ENCODE data around the gene HOMER2. TPM values are rescaled to one million over a fixed set of nuclear protein-coding genes. Genes with fewer than 3 reads are reported as not detected.

HOMER2 gene
- total RNA-seq, 2 experiments from 2014 or later = 0.85 to 1.6 TPM

DNA sequence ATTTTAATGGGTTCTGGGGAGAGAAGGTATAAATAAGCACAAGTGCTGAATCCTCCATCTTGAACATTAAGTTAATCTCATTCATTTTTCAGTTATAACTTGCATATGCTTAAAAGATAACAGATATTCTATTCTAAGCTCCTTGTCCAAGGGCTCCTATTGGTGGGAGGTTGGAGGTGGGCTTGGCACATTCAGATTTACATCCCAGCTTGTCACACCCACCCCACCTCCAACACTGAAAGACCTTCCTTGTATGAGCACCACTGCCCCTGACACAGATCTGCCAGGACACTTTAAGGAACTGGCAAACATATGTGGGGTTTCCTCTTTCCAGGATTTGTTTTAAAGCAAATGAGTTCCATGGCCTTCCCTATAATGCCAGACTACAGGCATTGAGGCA is 30.6 kb downstream of the HOMER2 start:
- TF ChIP-seq, protein P1, sequence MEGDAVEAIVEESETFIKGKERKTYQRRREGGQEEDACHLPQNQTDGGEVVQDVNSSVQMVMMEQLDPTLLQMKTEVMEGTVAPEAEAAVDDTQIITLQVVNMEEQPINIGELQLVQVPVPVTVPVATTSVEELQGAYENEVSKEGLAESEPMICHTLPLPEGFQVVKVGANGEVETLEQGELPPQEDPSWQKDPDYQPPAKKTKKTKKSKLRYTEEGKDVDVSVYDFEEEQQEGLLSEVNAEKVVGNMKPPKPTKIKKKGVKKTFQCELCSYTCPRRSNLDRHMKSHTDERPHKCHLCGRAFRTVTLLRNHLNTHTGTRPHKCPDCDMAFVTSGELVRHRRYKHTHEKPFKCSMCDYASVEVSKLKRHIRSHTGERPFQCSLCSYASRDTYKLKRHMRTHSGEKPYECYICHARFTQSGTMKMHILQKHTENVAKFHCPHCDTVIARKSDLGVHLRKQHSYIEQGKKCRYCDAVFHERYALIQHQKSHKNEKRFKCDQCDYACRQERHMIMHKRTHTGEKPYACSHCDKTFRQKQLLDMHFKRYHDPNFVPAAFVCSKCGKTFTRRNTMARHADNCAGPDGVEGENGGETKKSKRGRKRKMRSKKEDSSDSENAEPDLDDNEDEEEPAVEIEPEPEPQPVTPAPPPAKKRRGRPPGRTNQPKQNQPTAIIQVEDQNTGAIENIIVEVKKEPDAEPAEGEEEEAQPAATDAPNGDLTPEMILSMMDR (IDR thresholded peaks at IDR 0.05) = no peak
- CTCF ChIA-PET = no interaction called here
- no peaks in the 10 kb centered on the region for H3K4me1 Mint-ChIP-seq (ENCODE audit: low read depth)
- no peaks in the 10 kb centered on the region for H3K4me1 ChIP-seq (ENCODE audit: insufficient read depth, low read length)
- H3K27ac ChIP-seq (ENCODE audit: low read depth in 1 of 2, low read length in 2 of 2) = no peak overlapping the region
- no peaks in the 10 kb centered on the region for H3K9me3 ChIP-seq (ENCODE audit: control insufficient read depth in 1 of 2, insufficient read depth in 1 of 2, low read length in 2 of 2)
- H3K36me3 ChIP-seq (ENCODE audit: insufficient read depth, low read length) = no peaks in the 10 kb centered on the region
- POLR2A ChIA-PET = no interaction called here
- DNase-seq (no peak), ATAC-seq (ENCODE audit: poor library complexity) (no peak)
- H3K4me3 Mint-ChIP-seq = no peak overlapping the region
- intact Hi-C loops (cut with DNase I, micrococcal nuclease) = no loop called here
- no peaks in the 10 kb centered on the region for H3K27me3 Mint-ChIP-seq
- no peak overlapping the region for H3K4me3 ChIP-seq (ENCODE audit: low read length)
- H3K9me3 Mint-ChIP-seq = no peaks in the 10 kb centered on the region
- H3K27me3 ChIP-seq (ENCODE audit: control insufficient read depth in 1 of 2, insufficient read depth in 2 of 2, low read length in 2 of 2) = no peaks in the 10 kb centered on the region
- no peaks in the 10 kb centered on the region for H3K36me3 Mint-ChIP-seq (ENCODE audit: low read depth)
- H3K27ac Mint-ChIP-seq = no peak overlapping the region

DNA sequence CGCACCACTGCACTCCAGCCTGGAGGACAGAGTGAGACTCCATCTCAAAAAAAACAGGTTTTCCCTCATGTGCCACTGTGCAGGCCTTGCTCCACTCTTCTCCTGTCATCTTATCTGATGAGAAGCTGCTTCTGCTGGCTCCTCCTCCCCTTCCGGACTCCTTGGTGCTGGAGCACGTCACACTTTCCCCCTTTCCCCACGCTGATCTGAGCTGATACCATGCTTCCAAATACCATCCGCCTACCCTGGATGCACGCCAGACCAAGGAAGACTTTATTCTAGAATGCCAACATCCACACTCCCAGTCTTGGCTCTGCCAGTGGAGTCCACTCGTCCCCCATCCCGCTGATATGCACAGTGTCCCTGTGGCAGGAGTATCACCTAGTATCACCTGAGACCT is 31.3 kb downstream of the HOMER2 start:
- Mint-ChIP-seq H3K4me3 (no peak overlapping the region), H3K27me3 (no peaks in the 10 kb centered on the region), H3K36me3 (ENCODE audit: low read depth) (no peaks in the 10 kb centered on the region), H3K4me1 (ENCODE audit: low read depth) (no peaks in the 10 kb centered on the region), H3K9me3 (no peaks in the 10 kb centered on the region), H3K27ac (no peak overlapping the region)
- ChIA-PET POLR2A (no interaction called here), CTCF (no interaction called here)
- Histone ChIP-seq H3K27me3 (ENCODE audit: control insufficient read depth in 1 of 2, insufficient read depth in 2 of 2, low read length in 2 of 2) (no peaks in the 10 kb centered on the region), H3K27ac (ENCODE audit: low read depth in 1 of 2, low read length in 2 of 2) (no peak overlapping the region), H3K36me3 (ENCODE audit: insufficient read depth, low read length) (no peaks in the 10 kb centered on the region), H3K9me3 (ENCODE audit: control insufficient read depth in 1 of 2, insufficient read depth in 1 of 2, low read length in 2 of 2) (no peaks in the 10 kb centered on the region), H3K4me3 (ENCODE audit: low read length) (no peak overlapping the region), H3K4me1 (ENCODE audit: insufficient read depth, low read length) (no peaks in the 10 kb centered on the region)
- ATAC-seq (ENCODE audit: poor library complexity) (no peak), DNase-seq (no peak)
- intact Hi-C loops (cut with DNase I, micrococcal nuclease) = no loop called here
- TF ChIP-seq, protein P1 (IDR thresholded peaks at IDR 0.05) = no peak

DNA sequence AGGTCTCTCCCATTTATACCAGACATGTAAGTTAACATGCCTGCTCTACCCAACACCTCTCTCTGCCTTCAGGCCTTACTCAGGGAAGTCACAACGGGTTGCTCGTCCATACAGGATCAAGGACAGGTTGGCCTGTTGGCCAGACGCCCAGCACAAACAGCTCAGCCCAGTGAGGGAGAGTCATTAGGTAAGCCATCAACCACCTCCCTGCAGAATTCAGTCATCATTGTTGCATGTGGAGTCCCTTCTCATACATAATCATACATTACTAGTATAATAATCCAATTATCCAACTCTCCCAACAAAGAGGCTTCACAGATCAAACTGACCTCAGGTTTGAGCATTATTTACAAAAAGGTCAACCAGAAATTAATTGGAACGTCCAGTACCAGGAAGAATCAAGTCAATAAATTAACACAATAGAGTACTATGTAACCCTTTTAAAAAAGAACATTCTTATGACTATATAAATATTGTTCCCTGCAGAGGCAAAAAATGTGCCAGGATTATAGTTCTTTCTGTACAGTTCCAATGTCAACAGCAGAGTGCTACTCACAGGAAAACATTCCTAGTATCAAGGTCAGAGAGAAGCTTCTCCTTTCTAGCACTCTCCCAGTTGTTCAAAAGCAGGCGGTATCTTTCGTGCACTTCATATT is 33.2 kb downstream of the HOMER2 start:
- no peaks in the 10 kb centered on the region for H3K9me3 Mint-ChIP-seq
- no peak for ATAC-seq (ENCODE audit: poor library complexity)
- intact Hi-C loops (cut with DNase I, micrococcal nuclease) = no loop called here
- no peaks in the 10 kb centered on the region for H3K4me1 Mint-ChIP-seq (ENCODE audit: low read depth)
- TF ChIP-seq, protein P1 (IDR thresholded peaks at IDR 0.05) = no peak
- ChIA-PET CTCF (interaction anchor here (0.6 kb wide), 1 partner anchor 8 kb away, joined by 3 read pairs; no protein-coding TSS in a partner anchor), POLR2A (no interaction called here)
- Histone ChIP-seq H3K9me3 (ENCODE audit: control insufficient read depth in 1 of 2, insufficient read depth in 1 of 2, low read length in 2 of 2) (no peaks in the 10 kb centered on the region), H3K36me3 (ENCODE audit: insufficient read depth, low read length) (no peaks in the 10 kb centered on the region), H3K27me3 (ENCODE audit: control insufficient read depth in 1 of 2, insufficient read depth in 2 of 2, low read length in 2 of 2) (no peaks in the 10 kb centered on the region), H3K27ac (ENCODE audit: low read depth in 1 of 2, low read length in 2 of 2) (no peak overlapping the region), H3K4me3 (ENCODE audit: low read length) (no peak overlapping the region), H3K4me1 (ENCODE audit: insufficient read depth, low read length) (no peaks in the 10 kb centered on the region)
- no peak for DNase-seq
- no peaks in the 10 kb centered on the region for H3K36me3 Mint-ChIP-seq (ENCODE audit: low read depth)
- no peak overlapping the region for H3K4me3 Mint-ChIP-seq
- H3K27ac Mint-ChIP-seq = no peak overlapping the region
- no peaks in the 10 kb centered on the region for H3K27me3 Mint-ChIP-seq
